Medulla oblongata (tissue), 1 donor: Measurements from ENCODE around the gene SLC2A4RG.
"Not testable (repeated sequence)": the region's sequence is repeated elsewhere in the genome, so short reads cannot be mapped to it uniquely, and the experiment has no call there.

Source experiments
- DNase-seq: peaks from one replicate; pipeline ENCODE4 v3.0.0-alpha.2; 2015; ENCODE audit errors: extremely low spot score

SLC2A4RG gene

DNA sequence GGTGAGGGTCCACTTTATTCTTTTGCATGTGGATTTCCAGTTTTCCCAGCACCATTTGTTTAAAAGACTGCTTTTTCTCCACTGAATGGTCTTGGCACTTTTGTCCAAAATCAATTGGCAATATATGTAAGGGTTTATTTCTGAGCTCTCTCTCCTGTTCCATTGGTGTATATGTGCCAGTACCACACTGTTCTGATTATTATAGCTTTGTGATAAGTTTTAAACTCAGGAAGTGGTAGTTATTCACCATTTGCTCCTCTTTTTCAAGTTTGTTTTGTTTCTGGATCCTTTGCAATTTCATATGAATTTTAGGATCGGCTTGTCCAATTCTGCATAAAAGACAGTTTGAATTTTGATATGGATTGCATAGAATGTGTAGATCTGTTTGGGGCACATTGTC is 27.4 kb upstream of the SLC2A4RG start:
- no peak for DNase-seq

DNA sequence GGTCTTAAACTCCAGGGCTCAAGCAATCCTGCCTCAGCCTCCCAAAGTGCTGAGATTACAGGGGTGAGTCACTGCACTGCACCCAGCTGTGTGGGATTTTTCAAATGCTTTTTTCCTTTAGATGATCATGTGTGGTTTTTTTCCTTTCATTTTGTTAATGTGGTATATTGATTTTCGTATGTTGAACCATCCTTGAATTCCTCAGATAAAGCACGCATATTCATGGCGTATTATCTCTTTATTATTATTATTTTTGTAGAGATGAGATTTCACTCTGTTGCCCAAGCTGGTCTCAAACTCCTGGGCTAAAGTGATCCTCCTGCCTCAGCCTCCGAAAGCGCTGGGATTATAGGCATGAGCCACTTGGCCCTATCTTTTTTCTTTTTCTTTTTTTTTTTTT is 24.7 kb upstream of the SLC2A4RG start:
- no peak for DNase-seq

DNA sequence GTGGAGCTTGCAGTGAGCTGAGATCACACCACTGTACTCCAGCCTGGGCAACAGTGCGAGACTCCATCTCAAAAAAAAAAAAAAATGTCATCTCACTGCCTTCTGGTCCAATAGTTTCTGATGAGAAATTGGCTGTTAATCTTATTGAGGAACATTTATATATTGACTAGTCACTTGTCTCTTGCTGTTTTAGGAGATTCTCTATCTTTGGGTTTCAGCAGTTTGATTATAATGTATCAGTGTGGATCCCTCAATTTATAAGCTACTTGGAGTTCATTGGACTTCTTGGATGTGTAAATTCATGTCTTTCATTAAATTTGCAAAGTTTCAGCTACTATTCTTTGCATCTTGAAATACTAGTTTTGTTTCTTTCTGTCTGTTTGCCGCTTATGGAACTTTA is 20.6 kb upstream of the SLC2A4RG start:
- no peak for DNase-seq

DNA sequence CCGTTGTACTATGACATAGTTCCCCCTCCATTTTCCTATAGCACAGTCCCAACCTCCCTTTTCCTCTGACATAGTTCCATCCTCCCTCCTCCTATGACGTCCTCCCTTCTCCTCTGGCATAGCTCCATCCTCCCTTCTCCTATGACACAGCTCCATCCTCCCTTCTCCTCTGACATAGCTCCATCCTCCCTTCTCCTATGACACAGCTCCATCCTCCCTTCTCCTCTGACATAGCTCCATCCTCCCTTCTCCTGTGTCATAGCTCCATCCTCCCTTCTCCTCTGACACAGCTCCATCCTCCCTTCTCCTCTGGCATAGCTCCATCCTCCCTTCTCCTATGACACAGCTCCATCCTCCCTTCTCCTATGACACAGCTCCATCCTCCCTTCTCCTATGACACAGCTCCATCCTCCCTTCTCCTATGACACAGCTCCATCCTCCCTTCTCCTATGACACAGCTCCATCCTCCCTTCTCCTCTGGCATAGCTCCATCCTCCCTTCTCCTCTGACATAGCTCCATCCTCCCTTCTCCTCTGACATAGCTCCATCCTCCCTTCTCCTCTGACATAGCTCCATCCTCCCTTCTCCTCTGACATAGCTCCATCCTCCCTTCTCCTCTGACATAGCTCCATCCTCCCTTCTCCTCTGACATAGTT is 16.5 kb upstream of the SLC2A4RG start:
- DNase-seq = not testable (repeated sequence)

DNA sequence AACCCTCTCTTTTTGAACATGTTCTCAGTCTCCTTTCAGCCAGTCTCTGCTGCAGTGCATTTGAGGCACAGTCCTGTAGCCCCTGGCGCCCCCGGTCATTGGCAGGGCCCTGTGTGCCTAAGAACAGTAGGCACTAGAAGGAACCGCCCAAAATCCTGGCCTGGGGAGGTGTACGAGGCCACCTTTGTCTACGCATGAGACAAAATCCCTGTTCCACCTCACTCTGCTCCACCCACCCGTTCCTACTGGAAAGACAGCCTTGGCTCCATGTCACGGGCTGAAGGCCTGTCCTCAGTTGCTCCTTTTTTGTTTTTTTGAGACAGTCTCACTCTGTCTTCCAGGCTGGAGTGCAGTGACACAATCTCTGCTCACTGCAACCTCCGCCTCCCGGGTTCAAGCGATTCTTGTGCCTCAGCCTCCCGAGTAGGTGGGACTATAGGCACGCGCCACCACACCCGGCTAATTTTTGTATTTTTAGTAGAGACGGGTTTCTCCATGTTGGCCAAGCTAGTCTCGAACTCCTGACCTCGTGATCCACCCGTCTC is 9.3 kb upstream of the SLC2A4RG start:
- DNase-seq = not testable (repeated sequence)

DNA sequence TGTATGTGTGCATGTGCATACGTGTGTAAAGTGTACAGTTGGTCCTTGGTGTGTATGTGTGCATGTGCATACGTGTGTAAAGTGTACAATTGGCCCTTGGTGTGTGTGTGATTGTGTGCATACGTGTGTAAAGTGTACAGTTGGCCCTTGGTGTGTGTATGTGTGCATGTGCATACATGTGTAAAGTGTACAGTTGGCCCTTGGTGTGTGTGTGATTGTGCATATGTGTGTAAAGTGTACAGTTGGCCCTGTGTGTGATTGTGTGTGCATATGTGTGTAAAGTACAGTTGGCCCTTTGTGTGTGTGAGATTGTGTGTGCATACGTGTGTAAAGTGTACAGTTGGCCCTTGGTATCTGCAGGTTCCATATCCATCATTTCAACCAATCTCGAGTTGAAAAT is 8.2 kb upstream of the SLC2A4RG start:
- no peak for DNase-seq

DNA sequence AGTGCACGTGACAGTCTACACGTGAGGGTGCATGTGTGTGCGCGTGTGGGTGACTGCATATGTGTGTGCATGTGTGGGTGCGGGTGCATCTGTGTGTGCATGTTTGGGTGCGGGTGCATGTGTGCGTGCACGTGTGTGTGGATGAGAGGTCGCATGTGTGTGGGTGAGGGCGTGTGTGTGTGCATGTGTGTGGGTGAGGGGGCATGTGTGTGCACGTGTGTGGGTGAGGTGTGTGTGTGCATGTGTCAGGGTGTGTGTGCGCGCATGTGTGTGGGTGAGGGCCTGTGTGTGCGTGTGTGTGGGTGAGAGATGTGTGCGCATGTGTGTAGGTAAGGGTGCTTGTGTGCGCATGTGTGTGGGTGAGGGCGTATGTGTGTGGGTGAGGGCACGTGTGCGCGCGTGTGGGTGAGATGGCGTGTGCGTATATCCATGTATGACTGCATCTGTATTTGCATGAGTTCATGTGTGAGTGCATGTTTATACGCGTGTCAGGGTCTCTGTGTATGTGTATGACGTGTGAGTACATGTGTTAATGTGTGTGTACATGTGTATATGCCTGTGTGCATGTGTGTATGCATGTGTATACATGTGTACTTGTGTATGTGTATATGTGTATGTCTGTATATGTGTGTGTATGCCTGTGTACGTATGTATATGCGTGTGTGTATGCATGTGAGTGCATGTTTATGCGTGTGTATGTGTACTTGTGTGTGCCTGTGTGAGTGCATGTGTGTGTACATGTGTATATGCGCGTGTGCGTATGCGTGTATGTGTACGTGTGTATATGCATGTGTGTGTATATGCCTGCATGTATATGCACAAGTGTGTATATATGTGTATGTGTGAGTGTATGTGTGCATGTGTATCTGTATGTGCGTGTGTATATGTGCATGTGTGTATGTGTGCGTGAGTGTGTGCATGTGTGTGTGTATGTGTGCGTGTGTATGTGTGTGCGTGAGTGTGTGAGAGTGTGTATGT is 7.2 kb upstream of the SLC2A4RG start:
- DNase-seq = no peak

DNA sequence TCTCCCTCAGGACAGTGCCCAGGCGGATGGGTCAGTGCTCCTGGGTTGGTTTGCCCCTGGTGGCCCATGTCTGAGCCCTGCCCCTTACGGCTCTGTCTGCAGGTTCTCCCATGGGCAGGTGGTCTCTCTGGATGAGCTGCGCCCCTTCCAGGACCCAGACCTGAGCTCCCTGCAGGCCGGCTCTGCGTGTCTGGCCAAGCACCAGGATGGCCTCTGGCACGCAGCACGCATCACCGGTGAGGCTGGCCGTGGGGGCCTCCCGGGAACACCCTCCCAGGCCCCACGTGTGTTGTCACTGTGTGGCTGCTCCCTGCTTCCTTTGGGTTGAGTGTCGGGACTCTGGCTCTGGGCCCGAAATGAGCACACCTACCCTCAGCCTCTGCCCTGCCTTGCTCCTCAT is 6.5 kb upstream of the SLC2A4RG start:
- DNase-seq = no peak

DNA sequence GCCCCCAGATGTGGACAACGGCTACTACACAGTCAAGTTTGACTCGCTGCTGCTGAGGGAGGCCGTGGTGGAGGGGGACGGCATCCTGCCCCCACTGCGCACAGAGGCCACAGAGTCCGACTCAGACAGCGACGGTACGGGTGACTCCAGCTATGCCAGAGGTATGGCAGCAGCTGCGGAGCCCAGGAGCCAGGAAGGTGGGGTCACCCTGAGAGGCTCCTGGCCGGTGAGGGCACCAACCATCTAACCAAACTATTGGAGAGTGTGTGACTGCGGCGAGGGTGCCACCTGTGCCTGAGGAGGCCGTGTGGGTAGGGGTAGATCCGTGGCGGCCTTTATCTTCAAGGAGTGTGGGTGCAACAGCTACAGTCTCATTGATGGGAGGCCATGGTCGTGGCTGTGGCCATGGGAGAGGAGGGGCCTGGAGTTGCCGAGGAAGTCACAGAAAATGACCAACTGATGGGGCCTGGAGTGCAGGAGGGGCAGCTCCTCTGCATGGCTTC is 5.9 kb upstream of the SLC2A4RG start:
- no peak for DNase-seq

DNA sequence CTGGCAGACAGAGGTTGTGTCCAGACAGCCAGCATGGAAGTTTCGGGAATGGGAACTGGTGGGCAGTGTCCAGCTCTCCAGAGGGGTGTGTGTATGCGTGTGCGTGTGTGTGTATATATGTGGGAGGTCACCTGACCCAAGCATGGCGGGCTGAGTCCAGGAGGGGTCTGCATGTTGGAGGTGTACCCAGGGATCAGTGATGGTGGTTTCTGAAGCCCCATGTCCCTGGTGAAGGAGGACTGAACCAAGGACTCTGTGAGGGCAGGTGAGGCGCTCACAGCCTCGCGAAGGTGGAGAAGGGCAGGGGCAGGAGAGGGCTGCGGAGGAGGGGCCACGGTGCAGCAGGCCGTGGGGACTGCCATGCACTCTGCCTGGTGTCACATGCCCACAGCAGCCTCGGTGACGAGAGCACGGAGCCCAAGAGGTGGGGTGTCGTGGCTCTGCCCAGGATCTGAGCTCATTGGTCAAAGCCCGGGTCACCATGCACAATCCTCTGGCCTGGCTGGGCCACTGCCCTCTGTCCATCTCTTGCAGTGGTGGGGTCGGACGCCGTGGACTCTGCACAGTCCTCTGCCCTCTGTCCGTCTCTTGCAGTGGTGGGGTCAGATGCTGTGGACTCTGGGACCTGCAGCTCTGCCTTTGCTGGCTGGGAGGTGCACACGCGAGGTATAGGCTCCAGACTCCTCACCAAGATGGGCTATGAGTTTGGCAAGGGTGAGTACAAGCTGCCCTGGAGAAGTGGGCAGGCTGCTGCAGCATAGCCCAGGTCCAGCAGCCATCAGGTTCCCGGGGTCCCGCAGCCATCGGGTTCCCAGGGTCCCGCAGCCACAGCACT is 5.2 kb upstream of the SLC2A4RG start:
- no peak for DNase-seq

DNA sequence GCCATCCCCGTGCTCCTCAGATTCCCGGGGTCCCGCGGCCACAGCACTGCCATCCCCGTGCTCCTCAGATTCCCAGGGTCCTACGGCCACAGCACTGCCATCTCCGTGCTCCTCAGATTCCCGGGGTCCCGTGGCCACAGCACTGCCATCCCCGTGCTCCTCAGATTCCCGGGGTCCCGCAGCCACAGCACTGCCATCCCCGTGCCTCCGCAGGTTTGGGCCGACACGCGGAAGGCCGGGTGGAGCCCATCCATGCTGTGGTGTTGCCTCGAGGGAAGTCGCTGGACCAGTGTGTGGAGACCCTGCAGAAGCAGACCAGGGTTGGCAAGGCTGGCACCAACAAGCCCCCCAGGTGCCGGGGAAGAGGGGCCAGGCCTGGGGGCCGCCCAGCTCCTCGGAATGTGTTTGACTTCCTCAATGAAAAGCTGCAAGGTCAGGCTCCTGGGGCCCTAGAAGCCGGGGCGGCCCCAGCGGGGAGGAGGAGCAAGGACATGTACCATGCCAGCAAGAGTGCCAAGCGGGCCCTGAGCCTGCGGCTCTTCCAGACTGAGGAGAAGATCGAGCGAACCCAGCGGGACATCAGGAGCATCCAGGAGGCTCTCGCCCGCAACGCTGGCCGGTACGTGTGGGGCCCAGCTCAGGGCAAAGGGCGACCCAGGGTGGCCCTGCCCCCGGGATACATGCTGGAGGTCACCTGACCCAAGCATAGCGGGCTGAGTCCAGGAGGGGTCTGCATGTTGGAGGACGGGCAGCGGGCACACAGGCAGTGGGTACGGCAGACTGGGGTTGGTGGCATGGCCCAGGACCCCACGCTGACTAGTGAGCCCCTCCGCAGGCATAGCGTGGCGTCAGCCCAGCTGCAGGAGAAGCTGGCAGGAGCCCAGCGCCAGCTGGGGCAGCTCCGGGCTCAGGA is 4.4 kb upstream of the SLC2A4RG start:
- no peak for DNase-seq

DNA sequence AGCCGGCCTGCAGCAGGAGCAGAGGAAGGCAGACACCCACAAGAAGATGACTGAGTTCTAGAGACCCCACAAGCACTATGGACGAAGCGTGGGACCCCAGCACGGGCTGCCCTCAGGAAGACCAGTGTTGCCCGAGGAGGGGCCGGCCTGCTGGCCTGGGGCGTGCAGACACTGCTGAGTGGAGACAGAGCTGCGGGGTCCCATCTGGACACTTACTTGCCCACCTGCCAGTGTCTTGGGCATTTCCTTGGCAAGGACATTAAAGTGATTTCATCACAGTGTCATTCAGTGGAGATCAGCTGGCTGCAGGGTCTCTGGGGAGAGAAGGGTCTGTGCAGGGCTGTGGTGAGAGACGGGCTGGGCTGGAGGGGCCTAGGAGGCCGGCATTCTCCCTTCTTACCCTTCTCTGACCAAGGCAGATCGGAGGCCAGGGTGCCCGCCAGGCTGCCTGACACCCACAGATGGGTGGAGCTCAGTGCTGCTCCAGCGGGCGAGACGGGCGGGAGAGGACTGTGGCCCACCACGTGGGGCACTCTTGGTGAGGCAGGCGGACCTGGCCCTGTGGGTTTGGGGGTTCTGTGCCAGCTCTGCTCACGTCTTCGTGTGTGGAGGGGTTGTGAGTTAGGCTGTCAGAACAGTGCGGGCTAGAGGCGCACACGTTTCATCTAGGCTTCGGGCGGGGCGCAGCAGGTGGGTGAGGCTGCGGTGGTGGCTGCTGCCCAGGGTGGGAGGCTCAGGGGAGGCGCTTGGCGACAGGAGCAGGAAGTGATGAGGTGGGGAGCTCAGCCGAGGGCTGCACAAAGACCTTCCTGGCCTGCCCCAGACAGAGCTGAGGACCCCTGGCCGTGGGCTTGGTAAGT is 3.5 kb upstream of the SLC2A4RG start, which contains the start of gene LIME1:
Gene LIME1, plus strand, starts transcription at position 806 of the 860 bp plus-strand sequence. CDS start 886 bp downstream, outside the sequence.
- DNase-seq = no peak

DNA sequence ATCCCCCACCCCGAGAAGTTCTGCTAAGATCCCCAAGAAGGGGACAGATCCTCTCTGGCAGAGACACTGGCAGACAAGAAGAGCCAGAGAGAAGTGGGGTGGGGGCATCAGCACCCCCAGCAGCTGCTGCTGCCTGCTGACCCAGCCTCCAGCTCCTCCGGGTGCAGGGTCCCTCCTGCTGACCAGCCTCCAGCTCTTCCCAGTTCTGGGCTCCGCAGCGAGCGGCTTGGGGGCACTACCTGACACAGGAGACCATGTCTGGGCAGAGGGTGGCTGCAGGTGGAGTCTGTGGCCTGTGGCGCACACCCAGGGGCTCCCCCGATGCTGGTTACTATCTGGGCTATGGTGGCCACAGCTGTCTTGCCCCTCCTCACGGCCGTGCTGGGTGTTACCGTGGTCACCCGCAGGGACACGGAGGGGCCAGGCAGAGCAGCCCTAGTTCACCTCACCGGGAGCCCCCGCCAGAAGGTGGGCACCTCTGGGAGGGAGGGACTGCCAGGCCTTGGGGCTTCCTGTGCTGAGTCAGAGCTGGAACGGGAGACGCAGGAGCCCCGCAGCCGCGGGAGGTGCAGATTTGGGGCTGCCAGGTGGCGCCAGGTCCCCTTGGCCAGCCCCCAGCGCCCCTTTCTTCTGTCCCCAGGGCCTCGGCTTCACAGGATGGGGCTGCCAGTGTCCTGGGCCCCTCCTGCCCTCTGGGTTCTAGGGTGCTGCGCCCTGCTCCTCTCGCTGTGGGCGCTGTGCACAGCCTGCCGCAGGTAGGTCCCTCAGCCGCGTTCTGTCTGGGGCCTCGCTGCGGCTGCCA is 2.5 kb upstream of the SLC2A4RG start:
- DNase-seq = no peak

DNA sequence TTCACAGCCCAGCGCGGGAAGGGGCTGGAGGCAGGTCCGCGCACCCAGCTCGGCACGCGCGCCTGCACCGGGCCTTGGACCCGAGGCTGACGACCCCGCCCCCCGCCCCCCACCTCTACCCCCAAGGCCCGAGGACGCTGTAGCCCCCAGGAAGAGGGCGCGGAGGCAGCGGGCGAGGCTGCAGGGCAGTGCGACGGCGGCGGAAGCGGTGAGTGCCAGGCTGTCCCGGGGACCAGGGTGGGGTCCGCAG is 2.0 kb upstream of the SLC2A4RG start:
- no peak for DNase-seq

DNA sequence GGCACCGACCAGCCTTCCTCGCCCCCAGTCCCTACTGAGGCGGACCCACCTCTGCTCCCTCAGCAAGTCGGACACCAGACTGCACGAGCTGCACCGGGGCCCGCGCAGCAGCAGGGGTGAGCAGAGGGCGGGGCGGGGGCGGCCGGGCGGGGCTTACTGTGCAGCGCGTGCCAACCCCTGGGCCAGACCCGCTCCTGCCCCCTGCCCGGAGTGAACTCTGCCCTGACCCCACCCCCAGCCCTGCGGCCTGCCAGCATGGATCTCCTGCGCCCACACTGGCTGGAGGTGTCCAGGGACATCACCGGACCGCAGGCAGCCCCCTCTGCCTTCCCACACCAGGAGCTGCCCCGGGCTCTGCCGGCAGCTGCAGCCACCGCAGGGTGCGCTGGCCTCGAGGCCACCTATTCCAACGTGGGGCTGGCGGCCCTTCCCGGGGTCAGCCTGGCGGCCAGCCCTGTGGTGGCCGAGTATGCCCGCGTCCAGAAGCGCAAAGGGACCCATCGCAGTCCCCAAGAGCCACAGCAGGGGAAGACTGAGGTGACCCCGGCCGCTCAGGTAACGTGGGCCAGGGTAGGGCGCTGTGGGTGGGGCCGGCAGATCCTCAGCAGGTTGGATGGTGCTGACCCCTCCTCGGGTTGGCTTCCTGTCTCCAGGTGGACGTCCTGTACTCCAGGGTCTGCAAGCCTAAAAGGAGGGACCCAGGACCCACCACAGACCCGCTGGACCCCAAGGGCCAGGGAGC is 1.5 kb upstream of the SLC2A4RG start:
- no peak for DNase-seq

DNA sequence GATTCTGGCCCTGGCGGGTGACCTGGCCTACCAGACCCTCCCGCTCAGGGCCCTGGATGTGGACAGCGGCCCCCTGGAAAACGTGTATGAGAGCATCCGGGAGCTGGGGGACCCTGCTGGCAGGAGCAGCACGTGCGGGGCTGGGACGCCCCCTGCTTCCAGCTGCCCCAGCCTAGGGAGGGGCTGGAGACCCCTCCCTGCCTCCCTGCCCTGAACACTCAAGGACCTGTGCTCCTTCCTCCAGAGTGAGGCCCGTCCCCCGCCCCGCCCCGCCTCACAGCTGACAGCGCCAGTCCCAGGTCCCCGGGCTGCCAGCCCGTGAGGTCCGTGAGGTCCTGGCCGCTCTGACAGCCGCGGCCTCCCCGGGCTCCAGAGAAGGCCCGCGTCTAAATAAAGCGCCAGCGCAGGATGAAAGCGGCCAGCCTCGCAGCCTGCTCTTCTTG is 868 bp upstream of the SLC2A4RG start:
- DNase-seq = peak; percentile 29

DNA sequence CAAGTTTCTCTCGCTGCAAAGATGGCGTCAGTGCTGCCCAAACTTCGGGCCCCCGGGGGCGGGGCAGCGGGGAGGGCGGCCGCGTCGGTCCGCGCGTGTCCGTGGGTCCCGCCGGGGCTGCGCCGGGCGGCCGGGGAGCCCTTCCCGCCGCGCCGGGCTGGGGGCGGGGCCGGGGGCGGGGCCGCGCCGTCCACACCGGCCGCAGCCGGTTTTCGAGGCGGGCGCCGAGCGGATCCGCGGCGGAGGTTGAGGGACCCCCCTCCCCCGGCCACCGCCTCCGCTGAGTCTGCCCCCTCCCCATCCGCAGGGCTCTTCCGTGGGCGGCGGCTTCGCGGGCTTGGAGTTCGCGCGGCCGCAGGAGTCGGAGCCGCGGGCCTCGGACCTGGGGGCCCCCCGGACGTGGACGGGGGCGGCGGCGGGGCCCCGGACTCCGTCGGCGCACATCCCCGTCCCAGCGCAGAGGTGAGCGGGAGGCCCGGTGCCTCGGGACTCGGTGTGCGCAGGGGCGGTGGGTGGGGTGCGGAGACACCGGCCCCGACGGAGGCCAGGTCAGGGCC is 572 bp downstream of the SLC2A4RG start:
- peak; percentile 40 for DNase-seq
